K562 (cell line): ENCODE results near the gene RBBP5. TPM values are rescaled to one million over a fixed set of nuclear protein-coding genes. Genes with fewer than 3 reads are reported as not detected.

ENCODE experiments used
- CREB1 ChIP-seq, 2 experiments: sonication (generic) in 1 of 2; formaldehyde crosslinking in 1 of 2; IDR thresholded peaks; 2 replicates each; pipeline versions ENCODE4 v1.6.1 to v1.8.0; 2012 to 2022; ENCODE audit warnings: inconsistent platforms in 1 of 2, mild to moderate bottlenecking in 1 of 2, missing genetic modification reagents in 1 of 2, moderate library complexity in 1 of 2
- CREM ChIP-seq: IDR thresholded peaks from 2 replicates; pipeline ENCODE4 v1.6.1; 2014; ENCODE audit warnings: antibody characterized with exemption, low read depth
- CTCF ChIP-seq, 3 experiments: IDR thresholded peaks in 2 of 3; conservative IDR thresholded peaks in 1 of 3; 2 replicates each; pipeline ENCODE4 v1.5.1; 2011 to 2012; ENCODE audit warnings: low read length in 3 of 3, mild to moderate bottlenecking in 3 of 3, control low read depth in 2 of 3, improper control_type of control experiment in 1 of 3, inconsistent platforms in 1 of 3, low read depth in 1 of 3, mixed read lengths in 1 of 3, moderate library complexity in 1 of 3; ENCODE audit not compliant: insufficient read depth in 2 of 3
- DEAF1 ChIP-seq: fragments of 450-650 bp; formaldehyde crosslinking; IDR thresholded peaks from 2 replicates; pipeline ENCODE4 v1.4.0; 2020; ENCODE audit warnings: mild to moderate bottlenecking, moderate library complexity
- JUND ChIP-seq, 2 experiments: IDR thresholded peaks; 2 replicates in 1 of 2; 3 replicates in 1 of 2; pipeline ENCODE4 v1.6.1; 2011; ENCODE audit warnings: borderline replicate concordance in 2 of 2, low read depth in 2 of 2, low read length in 2 of 2, improper control_type of control experiment in 1 of 2, missing biosample characterization in 1 of 2, missing genetic modification characterization in 1 of 2, missing genetic modification reagents in 1 of 2
- RBM39 ChIP-seq: fragments of 200-400 bp; formaldehyde crosslinking; optimal IDR thresholded peaks from 2 replicates; pipeline ENCODE3; 2018; ENCODE audit warnings: low read depth, low read length
- SMC3 ChIP-seq: conservative IDR thresholded peaks from 2 replicates; pipeline ENCODE4 v1.6.1; 2011; ENCODE audit warnings: low read depth, low read length, improper control_type of control experiment; ENCODE audit not compliant: insufficient read depth
- polyA plus RNA-seq, 8 experiments: library from polyadenylated mRNA; depleted of rRNA in 4 of 8; stranded (reverse) in 5 of 8; unstranded in 3 of 8; fragments of >200 nt; fragmentation: Nextera tagmentation in 2 of 8; fragmentation: Illumina TruSeq in 1 of 8; extraction: Ambion mirVana in 2 of 8; extraction: Trizol in 1 of 8; gene quantifications; 2 replicates each; pipeline versions ENCODE4 v1.2.1 to v1.2.3, GENCODE V29; 2011 to 2014; ENCODE audit warnings: inconsistent platforms in 1 of 8, missing spikeins in 1 of 8
- total RNA-seq, 7 experiments: library from RNA; depleted of rRNA in 6 of 7; stranded (reverse); fragments of >200 nt in 6 of 7; fragmentation: Illumina TruSeq in 2 of 7; extraction: Trizol in 2 of 7; gene quantifications; 2 replicates each; pipeline versions ENCODE4 v1.2.1 to v1.2.3, GENCODE V29; 2011 to 2021; ENCODE audit warnings: low replicate concordance in 1 of 7
- TF ChIP-seq, protein P1 (sequence below), 2 experiments: fragments of 450-650 bp in 1 of 2; sonication (generic) in 1 of 2; formaldehyde crosslinking in 1 of 2; IDR thresholded peaks in 1 of 2; conservative IDR thresholded peaks in 1 of 2; 2 replicates each; pipeline versions ENCODE4 v1.6.1 to v1.8.1; 2016 to 2023; ENCODE audit warnings: mild to moderate bottlenecking in 2 of 2, moderate library complexity in 2 of 2, inconsistent platforms in 1 of 2, missing genetic modification reagents in 1 of 2
- TF ChIP-seq, protein P2 (sequence below), 2 experiments: fragments of 150-350 bp in 1 of 2; IDR thresholded peaks; 2 replicates each; pipeline ENCODE4 v1.6.1; 2012 to 2016; ENCODE audit warnings: low read depth in 2 of 2, low read length in 2 of 2, mild to moderate bottlenecking in 1 of 2, moderate library complexity in 1 of 2

RBBP5 gene
- total and polyA plus RNA-seq, 9 of the 15 experiments (the other 6 are each of a cell fraction or from before 2014, with no cell fraction given), result 17.2 to 37.4 (median 28.4) TPM

DNA sequence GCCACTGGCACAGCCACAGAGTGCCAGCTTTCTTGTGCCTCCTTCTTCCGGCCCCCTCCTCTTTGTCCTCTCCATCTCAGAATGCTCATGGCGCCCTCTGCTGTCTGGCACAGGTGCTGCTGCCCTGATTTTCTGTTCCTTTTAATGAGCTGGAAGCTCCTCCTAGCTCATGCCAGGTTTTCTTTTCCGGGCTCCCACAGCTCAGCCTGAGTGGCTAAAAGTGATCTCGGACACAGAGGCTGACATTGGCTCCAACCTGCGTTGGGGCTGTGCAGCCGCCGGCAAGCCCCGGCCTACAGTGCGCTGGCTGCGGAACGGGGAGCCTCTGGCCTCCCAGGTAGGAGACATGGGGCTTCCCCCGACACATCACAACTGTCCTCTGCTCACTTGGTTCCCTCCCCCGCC is 60.1 kb downstream of the RBBP5 start (continued):
- TF ChIP-seq, protein P1, sequence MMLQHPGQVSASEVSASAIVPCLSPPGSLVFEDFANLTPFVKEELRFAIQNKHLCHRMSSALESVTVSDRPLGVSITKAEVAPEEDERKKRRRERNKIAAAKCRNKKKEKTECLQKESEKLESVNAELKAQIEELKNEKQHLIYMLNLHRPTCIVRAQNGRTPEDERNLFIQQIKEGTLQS (IDR thresholded peaks at IDR 0.05), result no peak
- TF ChIP-seq, protein P1 (CRISPR knock-in tag; conservative IDR thresholded peaks at IDR 0.05), result no peak
- TF ChIP-seq RBM39, result peak; percentile 61
- TF ChIP-seq SMC3, result peak; percentile 97
- no peak for TF ChIP-seq CREB1 (IDR thresholded peaks at IDR 0.05)
- TF ChIP-seq CREB1 (CRISPR knock-in tag; IDR thresholded peaks at IDR 0.05), result no peak
- peak; percentile 11; the same call in 1 of the 2 replicates for TF ChIP-seq CREM
- peak; percentile 45 for TF ChIP-seq JUND (IDR thresholded peaks at IDR 0.05; ENCODE audit: borderline replicate concordance, low read depth, low read length)
- no peak; the same call in 2 of the 3 replicates for TF ChIP-seq JUND (tag; IDR thresholded peaks at IDR 0.05; ENCODE audit: borderline replicate concordance, low read depth, low read length)
- TF ChIP-seq, protein P2, sequence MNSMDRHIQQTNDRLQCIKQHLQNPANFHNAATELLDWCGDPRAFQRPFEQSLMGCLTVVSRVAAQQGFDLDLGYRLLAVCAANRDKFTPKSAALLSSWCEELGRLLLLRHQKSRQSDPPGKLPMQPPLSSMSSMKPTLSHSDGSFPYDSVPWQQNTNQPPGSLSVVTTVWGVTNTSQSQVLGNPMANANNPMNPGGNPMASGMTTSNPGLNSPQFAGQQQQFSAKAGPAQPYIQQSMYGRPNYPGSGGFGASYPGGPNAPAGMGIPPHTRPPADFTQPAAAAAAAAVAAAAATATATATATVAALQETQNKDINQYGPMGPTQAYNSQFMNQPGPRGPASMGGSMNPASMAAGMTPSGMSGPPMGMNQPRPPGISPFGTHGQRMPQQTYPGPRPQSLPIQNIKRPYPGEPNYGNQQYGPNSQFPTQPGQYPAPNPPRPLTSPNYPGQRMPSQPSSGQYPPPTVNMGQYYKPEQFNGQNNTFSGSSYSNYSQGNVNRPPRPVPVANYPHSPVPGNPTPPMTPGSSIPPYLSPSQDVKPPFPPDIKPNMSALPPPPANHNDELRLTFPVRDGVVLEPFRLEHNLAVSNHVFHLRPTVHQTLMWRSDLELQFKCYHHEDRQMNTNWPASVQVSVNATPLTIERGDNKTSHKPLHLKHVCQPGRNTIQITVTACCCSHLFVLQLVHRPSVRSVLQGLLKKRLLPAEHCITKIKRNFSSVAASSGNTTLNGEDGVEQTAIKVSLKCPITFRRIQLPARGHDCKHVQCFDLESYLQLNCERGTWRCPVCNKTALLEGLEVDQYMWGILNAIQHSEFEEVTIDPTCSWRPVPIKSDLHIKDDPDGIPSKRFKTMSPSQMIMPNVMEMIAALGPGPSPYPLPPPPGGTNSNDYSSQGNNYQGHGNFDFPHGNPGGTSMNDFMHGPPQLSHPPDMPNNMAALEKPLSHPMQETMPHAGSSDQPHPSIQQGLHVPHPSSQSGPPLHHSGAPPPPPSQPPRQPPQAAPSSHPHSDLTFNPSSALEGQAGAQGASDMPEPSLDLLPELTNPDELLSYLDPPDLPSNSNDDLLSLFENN (IDR thresholded peaks at IDR 0.05; ENCODE audit: low read depth in 2 of 2, low read length in 2 of 2), result peak in 1 of 2 experiments; percentile 9; a peak in 1 of 4 replicates
- TF ChIP-seq CTCF (IDR thresholded peaks at IDR 0.05 in 2 of 3, conservative IDR thresholded peaks at IDR 0.05 in 1 of 3; ENCODE audit: insufficient read depth in 2 of 3, low read depth in 1 of 3, low read length in 3 of 3), result peak; percentile 92 to 98 (median 95)
- peak; percentile 62; the same call in 1 of the 2 replicates for TF ChIP-seq DEAF1 (CRISPR knock-in tag)
